GM12878 (cell line): Measurements from ENCODE around the gene HSF4. TPM values are rescaled to one million over a fixed set of nuclear protein-coding genes. Genes with fewer than 3 reads are reported as not detected.

Source experiments
- BCL11A ChIP-seq: IDR thresholded peaks from 2 replicates; pipeline ENCODE4 v1.6.1; 2011; ENCODE audit warnings: low read depth, low read length
- CREM ChIP-seq: IDR thresholded peaks from 2 replicates; pipeline ENCODE4 v1.6.1; 2014; ENCODE audit warnings: antibody characterized with exemption, low read depth
- EGR1 ChIP-seq, 2 experiments: IDR thresholded peaks; 1 replicate in 1 of 2; 2 replicates in 1 of 2; pipeline ENCODE4 v1.6.1; 2011 to 2012; ENCODE audit warnings: low read depth in 2 of 2, low read length in 2 of 2, borderline replicate concordance in 1 of 2, mild to moderate bottlenecking in 1 of 2, moderate library complexity in 1 of 2
- FOS ChIP-seq: IDR thresholded peaks from 3 replicates; pipeline ENCODE4 v1.6.1; 2011; ENCODE audit warnings: borderline replicate concordance; ENCODE audit not compliant: insufficient read length; ENCODE audit errors: extremely low read depth
- MYC ChIP-seq: IDR thresholded peaks from 2 replicates; pipeline ENCODE4 v1.6.1; 2011; ENCODE audit warnings: mild to moderate bottlenecking, low read length, moderate library complexity, inconsistent platforms; ENCODE audit not compliant: insufficient read depth, insufficient replicate concordance, insufficient read length, severe bottlenecking
- PAX5 ChIP-seq: IDR thresholded peaks from 2 replicates; pipeline ENCODE4 v1.6.1; 2011; ENCODE audit warnings: low read depth, low read length, borderline replicate concordance
- POLR2AphosphoS2 ChIP-seq: IDR thresholded peaks from 2 replicates; pipeline ENCODE4 v1.6.1; 2011; ENCODE audit warnings: low read depth, mild to moderate bottlenecking, low read length, improper control_type of control experiment, moderate library complexity
- RBBP5 ChIP-seq: fragments of 200-600 bp; sonication (generic); conservative IDR thresholded peaks from 2 replicates; pipeline ENCODE4 v1.6.1; 2016
- RFX5 ChIP-seq: IDR thresholded peaks from 2 replicates; pipeline ENCODE4 v1.6.1; 2011; ENCODE audit warnings: low read depth, low read length, improper control_type of control experiment
- polyA plus RNA-seq, 11 experiments: library from polyadenylated mRNA; depleted of rRNA in 4 of 11; unstranded in 6 of 11; stranded (reverse) in 5 of 11; fragments of >200 nt; fragmentation: Nextera tagmentation in 4 of 11; fragmentation: Illumina TruSeq in 1 of 11; extraction: Ambion mirVana in 4 of 11; extraction: Trizol in 1 of 11; gene quantifications; 1 replicate in 1 of 11; 2 replicates in 10 of 11; pipeline versions ENCODE4 v1.2.1 to v1.2.3, GENCODE V29; 2011 to 2016; ENCODE audit warnings: inconsistent platforms in 2 of 11, missing spikeins in 2 of 11, low read depth in 1 of 11
- total RNA-seq, 4 experiments: library from RNA; depleted of rRNA in 3 of 4; stranded (reverse); fragments of >200 nt in 3 of 4; fragmentation: Illumina TruSeq in 1 of 4; extraction: Trizol in 1 of 4; gene quantifications; 2 replicates each; pipeline versions ENCODE4 v1.2.1 to v1.2.3, GENCODE V29; 2013 to 2021
- TF ChIP-seq, protein P1 (sequence below), 3 experiments: IDR thresholded peaks in 2 of 3; conservative IDR thresholded peaks in 1 of 3; 2 replicates each; pipeline ENCODE4 v1.5.1; 2011; ENCODE audit warnings: low read depth in 3 of 3, low read length in 3 of 3, mild to moderate bottlenecking in 3 of 3, control low read depth in 2 of 3, moderate library complexity in 2 of 3, inconsistent platforms in 1 of 3, mixed read lengths in 1 of 3; ENCODE audit not compliant: control insufficient read depth in 2 of 3, insufficient read depth in 1 of 3; ENCODE audit errors: extremely low read depth in 1 of 3
- TF ChIP-seq, protein P2 (sequence below): fragments of 450-650 bp; formaldehyde crosslinking; IDR thresholded peaks from 2 replicates; pipeline ENCODE4 v1.4.0; 2022; ENCODE audit warnings: mild to moderate bottlenecking, moderate library complexity

HSF4 gene
- total and polyA plus RNA-seq, 10 of the 15 experiments (the other 5 are each of a cell fraction or from before 2014, with no cell fraction given): 0.31 to 9.9 (median 2.6) TPM; not detected in 1

- TF ChIP-seq POLR2AphosphoS2 (no peak), BCL11A (no peak), CREM (no peak), EGR1 (IDR thresholded peaks at IDR 0.05; ENCODE audit: borderline replicate concordance in 1 of 2, low read depth in 2 of 2, low read length in 2 of 2) (no peak), RBBP5 (no peak), PAX5 (no peak), FOS (no peak), RFX5 (no peak), MYC (no peak)
- TF ChIP-seq, protein P1, sequence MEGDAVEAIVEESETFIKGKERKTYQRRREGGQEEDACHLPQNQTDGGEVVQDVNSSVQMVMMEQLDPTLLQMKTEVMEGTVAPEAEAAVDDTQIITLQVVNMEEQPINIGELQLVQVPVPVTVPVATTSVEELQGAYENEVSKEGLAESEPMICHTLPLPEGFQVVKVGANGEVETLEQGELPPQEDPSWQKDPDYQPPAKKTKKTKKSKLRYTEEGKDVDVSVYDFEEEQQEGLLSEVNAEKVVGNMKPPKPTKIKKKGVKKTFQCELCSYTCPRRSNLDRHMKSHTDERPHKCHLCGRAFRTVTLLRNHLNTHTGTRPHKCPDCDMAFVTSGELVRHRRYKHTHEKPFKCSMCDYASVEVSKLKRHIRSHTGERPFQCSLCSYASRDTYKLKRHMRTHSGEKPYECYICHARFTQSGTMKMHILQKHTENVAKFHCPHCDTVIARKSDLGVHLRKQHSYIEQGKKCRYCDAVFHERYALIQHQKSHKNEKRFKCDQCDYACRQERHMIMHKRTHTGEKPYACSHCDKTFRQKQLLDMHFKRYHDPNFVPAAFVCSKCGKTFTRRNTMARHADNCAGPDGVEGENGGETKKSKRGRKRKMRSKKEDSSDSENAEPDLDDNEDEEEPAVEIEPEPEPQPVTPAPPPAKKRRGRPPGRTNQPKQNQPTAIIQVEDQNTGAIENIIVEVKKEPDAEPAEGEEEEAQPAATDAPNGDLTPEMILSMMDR (IDR thresholded peaks at IDR 0.05 in 2 of 3, conservative IDR thresholded peaks at IDR 0.05 in 1 of 3; ENCODE audit: control insufficient read depth in 2 of 3, extremely low read depth in 1 of 3, insufficient read depth in 1 of 3, low read depth in 3 of 3, low read length in 3 of 3): no peak
- TF ChIP-seq, protein P2, sequence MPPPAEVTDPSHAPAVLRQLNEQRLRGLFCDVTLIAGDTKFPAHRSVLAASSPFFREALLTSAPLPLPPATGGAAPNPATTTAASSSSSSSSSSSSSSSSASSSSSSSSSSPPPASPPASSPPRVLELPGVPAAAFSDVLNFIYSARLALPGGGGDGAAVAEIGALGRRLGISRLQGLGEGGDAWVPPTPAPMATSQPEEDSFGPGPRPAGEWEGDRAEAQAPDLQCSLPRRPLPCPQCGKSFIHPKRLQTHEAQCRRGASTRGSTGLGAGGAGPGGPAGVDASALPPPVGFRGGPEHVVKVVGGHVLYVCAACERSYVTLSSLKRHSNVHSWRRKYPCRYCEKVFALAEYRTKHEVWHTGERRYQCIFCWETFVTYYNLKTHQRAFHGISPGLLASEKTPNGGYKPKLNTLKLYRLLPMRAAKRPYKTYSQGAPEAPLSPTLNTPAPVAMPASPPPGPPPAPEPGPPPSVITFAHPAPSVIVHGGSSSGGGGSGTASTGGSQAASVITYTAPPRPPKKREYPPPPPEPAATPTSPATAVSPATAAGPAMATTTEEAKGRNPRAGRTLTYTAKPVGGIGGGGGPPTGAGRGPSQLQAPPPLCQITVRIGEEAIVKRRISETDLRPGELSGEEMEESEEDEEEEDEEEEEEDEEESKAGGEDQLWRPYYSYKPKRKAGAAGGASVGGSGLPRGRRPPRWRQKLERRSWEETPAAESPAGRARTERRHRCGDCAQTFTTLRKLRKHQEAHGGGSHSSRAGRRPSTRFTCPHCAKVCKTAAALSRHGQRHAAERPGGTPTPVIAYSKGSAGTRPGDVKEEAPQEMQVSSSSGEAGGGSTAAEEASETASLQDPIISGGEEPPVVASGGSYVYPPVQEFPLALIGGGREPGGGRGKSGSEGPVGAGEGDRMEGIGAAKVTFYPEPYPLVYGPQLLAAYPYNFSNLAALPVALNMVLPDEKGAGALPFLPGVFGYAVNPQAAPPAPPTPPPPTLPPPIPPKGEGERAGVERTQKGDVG (CRISPR knock-in tag): no peak
- TF ChIP-seq, all 136 proteins: peak for 0
Measured at GRCh38 chr16:67201411-67202345, 37.1 kb downstream of the HSF4 start (continued).
